Nephron progenitor cell (in vitro differentiated cells): Measurements from ENCODE around the gene OTUB1.

Source experiments
- DNase-seq: peaks from one replicate; pipeline ENCODE4 v3.0.0; 2021
- H3K27ac Mint-ChIP-seq: 2 replicates; pipeline ENCODE4 v1.8.0; 2021; ENCODE audit warnings: mild to moderate bottlenecking, moderate library complexity, mixed read lengths
- H3K27me3 Mint-ChIP-seq: 2 replicates; pipeline ENCODE4 v1.8.0; 2021; ENCODE audit warnings: mild to moderate bottlenecking, low read depth, mixed read lengths; ENCODE audit not compliant: poor library complexity
- H3K36me3 Mint-ChIP-seq: 2 replicates; pipeline ENCODE4 v1.8.0; 2021; ENCODE audit warnings: low read depth, mixed read lengths
- H3K4me1 Mint-ChIP-seq: 2 replicates; pipeline ENCODE4 v1.8.0; 2021; ENCODE audit warnings: mixed read lengths
- H3K4me3 Mint-ChIP-seq: 2 replicates; pipeline ENCODE4 v1.8.0; 2021; ENCODE audit warnings: mild to moderate bottlenecking, moderate library complexity, mixed read lengths
- H3K9me3 Mint-ChIP-seq: 2 replicates; pipeline ENCODE4 v1.8.0; 2021; ENCODE audit warnings: mild to moderate bottlenecking, moderate library complexity, mixed read lengths
- TF ChIP-seq, protein P1 (sequence below): fragments of 200-600 bp; sonication (generic); IDR thresholded peaks from 2 replicates; pipeline ENCODE4 v1.5.0; 2021; ENCODE audit warnings: antibody characterized with exemption

The OTUB1 gene

DNA sequence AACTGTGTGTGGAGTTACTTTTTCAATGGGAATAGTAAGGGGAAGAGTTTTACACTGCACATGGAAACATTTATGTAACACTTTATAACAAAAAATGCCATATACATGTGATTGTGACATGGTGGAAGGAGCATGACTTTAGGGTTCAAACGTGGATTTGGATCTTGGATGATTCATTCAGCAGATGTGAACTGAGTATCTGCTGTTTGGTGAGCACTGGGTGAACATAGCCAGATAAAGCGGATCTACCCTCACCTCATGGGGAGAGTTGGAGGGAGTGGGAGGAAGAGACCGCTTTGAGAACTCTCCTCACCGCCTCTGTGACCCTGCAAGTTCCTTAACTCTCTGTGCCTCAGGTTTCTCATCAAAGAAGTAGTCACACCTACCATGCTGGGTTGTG lies 44.3 kb upstream of the OTUB1 start:
- TF ChIP-seq, protein P1, sequence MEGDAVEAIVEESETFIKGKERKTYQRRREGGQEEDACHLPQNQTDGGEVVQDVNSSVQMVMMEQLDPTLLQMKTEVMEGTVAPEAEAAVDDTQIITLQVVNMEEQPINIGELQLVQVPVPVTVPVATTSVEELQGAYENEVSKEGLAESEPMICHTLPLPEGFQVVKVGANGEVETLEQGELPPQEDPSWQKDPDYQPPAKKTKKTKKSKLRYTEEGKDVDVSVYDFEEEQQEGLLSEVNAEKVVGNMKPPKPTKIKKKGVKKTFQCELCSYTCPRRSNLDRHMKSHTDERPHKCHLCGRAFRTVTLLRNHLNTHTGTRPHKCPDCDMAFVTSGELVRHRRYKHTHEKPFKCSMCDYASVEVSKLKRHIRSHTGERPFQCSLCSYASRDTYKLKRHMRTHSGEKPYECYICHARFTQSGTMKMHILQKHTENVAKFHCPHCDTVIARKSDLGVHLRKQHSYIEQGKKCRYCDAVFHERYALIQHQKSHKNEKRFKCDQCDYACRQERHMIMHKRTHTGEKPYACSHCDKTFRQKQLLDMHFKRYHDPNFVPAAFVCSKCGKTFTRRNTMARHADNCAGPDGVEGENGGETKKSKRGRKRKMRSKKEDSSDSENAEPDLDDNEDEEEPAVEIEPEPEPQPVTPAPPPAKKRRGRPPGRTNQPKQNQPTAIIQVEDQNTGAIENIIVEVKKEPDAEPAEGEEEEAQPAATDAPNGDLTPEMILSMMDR, result no peak
- peaks cover 80% of the 10 kb centered on the region for H3K4me1 Mint-ChIP-seq
- peak overlapping the region; percentile 86 for H3K27ac Mint-ChIP-seq
- peaks cover 7% of the 10 kb centered on the region for H3K27me3 Mint-ChIP-seq
- H3K36me3 Mint-ChIP-seq, result peaks cover 4% of the 10 kb centered on the region
- no peak for DNase-seq
- peak overlapping the region; percentile 89 for H3K4me3 Mint-ChIP-seq
- no peaks in the 10 kb centered on the region for H3K9me3 Mint-ChIP-seq

DNA sequence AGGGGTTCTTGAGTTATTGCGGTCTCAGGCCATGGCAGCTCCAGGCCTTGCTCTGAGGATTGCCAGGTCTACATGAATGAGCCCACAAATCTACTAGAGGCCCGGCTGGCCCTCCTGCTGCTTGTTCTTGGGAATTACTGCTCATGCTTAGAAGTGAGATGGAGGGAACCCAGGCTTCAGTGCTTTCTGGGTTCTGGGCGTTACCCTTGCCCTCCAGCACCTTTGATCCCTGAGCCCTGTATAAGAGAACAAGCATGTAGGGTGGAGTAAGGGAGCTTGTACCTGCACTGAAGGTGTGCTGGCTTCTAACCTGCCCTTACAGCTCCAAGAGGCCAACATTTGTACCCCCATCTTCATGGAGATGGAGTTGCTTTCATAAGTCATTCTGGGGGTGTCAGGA lies 43.4 kb upstream of the OTUB1 start:
- Mint-ChIP-seq H3K4me3 (no peak overlapping the region), H3K36me3 (peaks cover 10% of the 10 kb centered on the region), H3K4me1 (peaks cover 73% of the 10 kb centered on the region), H3K9me3 (no peaks in the 10 kb centered on the region), H3K27ac (no peak overlapping the region), H3K27me3 (peaks cover 7% of the 10 kb centered on the region)
- no peak for DNase-seq
- TF ChIP-seq, protein P1, result no peak

DNA sequence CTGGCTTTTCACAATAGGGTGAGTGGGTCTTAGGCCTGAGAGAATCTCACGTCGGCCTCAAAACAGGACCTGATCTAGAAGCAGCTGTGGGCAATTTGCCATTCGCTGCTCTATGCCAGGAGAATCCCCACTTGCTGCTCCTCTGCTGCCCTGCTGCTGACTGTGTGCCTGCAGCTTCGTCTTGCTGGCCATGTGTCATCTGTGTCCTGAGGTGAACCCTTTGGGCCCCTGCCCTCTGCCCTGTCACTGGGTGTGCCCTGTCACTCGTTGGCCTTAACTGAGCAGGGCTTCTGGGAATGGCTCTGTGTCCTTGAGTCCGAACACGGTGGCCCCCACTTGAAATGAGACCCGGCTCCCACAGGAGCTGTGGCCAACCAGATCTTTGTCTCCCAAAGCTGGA lies 41.3 kb upstream of the OTUB1 start:
- DNase-seq, result no peak
- Mint-ChIP-seq H3K36me3 (peaks cover 24% of the 10 kb centered on the region), H3K9me3 (no peaks in the 10 kb centered on the region), H3K27me3 (peaks cover 7% of the 10 kb centered on the region), H3K4me3 (no peak overlapping the region), H3K4me1 (peaks cover 60% of the 10 kb centered on the region), H3K27ac (peak overlapping the region; percentile 83)
- TF ChIP-seq, protein P1, result no peak

DNA sequence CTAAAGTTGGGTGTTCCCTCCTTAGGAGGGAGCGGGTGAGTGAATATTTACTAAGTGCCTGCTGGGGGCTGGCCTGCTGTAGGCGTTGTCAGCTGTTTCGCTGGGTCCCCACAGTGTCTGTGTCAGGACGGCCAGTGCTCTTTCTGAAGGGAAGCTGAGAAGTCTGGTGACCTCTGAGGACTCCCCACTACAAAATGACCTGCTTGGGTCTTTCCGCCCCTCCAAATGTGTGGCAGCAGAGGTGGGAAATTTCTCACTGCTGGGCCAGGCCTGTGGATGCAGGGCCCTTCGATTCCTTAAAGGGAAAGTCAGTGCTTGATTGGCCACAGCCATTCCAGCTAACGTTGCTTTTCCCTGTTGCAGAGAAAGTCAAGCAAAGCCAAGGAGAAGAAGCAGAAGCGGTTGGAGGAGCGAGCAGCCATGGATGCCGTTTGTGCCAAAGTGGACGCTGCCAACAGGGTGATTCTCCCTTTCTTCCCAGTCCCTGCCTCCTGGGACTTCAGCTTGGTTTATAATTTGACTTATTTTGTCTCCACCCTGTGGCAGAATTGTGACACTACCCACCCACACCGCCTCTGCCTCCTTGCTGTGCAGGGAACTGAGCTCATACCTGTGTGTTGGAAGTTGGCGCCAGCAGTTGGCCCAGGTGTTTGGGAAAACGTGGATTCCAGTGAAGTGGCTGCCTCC lies 40.6 kb upstream of the OTUB1 start:
- Mint-ChIP-seq H3K27me3 (peaks cover 7% of the 10 kb centered on the region), H3K27ac (peak overlapping the region; percentile 81), H3K4me3 (no peak overlapping the region), H3K9me3 (no peaks in the 10 kb centered on the region), H3K36me3 (peaks cover 25% of the 10 kb centered on the region), H3K4me1 (peaks cover 56% of the 10 kb centered on the region)
- TF ChIP-seq, protein P1, result peak; percentile 63
- peak; percentile 61 for DNase-seq

DNA sequence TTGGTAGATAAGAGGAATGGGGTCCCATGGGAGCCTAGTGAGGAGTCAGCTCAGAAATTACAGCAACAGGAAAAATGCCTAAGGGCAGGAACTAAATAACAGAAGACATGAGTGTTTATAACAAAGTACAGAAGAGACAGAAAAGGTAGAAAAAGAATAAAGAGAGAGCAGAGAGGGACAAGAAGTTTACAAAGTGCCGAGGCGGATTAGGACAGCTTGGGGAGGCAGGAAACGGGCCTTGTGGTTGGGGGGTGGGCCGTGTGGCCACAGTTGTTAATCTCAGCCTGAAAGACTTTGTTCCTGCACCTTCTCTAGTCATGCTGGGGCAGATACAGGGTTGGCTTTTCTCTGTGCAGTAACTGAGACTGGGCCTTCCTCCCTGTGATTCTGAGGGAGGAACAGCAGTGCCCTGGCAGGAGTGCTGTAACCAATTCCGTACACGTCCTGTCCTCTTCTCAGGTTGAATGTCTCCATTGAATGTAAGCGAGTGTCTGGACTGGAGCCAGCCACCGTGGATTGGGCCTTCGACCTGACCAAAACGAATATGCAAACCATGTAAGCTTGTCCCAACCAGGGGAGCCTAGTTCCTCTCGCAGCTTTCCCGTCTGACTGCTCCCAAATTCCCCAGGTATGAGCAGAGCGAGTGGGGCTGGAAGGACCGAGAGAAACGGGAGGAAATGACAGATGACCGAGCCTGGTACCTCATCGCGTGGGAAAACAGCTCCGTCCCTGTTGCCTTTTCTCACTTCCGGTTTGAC lies 34.3 kb upstream of the OTUB1 start:
- H3K9me3 Mint-ChIP-seq, result no peaks in the 10 kb centered on the region
- no peaks in the 10 kb centered on the region for H3K27me3 Mint-ChIP-seq
- TF ChIP-seq, protein P1, result no peak
- H3K36me3 Mint-ChIP-seq, result peaks cover 66% of the 10 kb centered on the region
- H3K4me3 Mint-ChIP-seq, result no peak overlapping the region
- H3K27ac Mint-ChIP-seq, result peak overlapping the region; percentile 79
- H3K4me1 Mint-ChIP-seq, result peaks cover 5% of the 10 kb centered on the region
- no peak for DNase-seq
